Measurements from ENCODE around the gene RAD51B.

DNA sequence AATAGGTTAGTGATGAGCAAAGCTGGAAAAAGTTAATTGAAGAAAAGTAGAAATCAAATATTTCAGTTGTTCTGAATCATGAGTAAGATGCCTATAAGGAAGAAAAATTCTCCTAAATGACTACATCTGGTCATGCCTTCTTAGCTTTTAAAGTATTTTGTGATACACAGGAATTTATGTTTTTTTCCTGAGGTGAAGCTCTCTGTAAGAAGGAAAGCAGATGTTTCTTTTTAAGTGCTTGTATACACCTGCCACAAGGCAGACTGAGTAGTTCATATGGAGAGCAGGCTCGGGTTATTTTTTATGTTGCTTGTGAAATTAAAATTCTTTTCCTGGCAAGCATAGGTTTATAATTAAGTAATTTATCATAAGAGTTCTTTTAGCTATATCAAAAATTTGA lies 275.2 kb downstream of the RAD51B start:
- TF ChIP-seq, protein P1, sequence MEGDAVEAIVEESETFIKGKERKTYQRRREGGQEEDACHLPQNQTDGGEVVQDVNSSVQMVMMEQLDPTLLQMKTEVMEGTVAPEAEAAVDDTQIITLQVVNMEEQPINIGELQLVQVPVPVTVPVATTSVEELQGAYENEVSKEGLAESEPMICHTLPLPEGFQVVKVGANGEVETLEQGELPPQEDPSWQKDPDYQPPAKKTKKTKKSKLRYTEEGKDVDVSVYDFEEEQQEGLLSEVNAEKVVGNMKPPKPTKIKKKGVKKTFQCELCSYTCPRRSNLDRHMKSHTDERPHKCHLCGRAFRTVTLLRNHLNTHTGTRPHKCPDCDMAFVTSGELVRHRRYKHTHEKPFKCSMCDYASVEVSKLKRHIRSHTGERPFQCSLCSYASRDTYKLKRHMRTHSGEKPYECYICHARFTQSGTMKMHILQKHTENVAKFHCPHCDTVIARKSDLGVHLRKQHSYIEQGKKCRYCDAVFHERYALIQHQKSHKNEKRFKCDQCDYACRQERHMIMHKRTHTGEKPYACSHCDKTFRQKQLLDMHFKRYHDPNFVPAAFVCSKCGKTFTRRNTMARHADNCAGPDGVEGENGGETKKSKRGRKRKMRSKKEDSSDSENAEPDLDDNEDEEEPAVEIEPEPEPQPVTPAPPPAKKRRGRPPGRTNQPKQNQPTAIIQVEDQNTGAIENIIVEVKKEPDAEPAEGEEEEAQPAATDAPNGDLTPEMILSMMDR (IDR thresholded peaks at IDR 0.05; ENCODE audit: low read length) = no peak
- TF ChIP-seq EZH2 (optimal IDR thresholded peaks at IDR 0.05; ENCODE audit: low read depth, low read length) = no peak
